HG03095 (cell line): ENCODE data around the gene DNM2.
"Not testable (repeated sequence)": the region's sequence is repeated elsewhere in the genome, so short reads cannot be mapped to it uniquely, and the experiment has no call there.

Experiments
- ATAC-seq: cut with Tn5 transposase; IDR thresholded peaks from one replicate; pipeline ENCODE4 v1.9.1; 2021; ENCODE audit warnings: moderate library complexity; ENCODE audit not compliant: unreplicated experiment

Gene DNM2

DNA sequence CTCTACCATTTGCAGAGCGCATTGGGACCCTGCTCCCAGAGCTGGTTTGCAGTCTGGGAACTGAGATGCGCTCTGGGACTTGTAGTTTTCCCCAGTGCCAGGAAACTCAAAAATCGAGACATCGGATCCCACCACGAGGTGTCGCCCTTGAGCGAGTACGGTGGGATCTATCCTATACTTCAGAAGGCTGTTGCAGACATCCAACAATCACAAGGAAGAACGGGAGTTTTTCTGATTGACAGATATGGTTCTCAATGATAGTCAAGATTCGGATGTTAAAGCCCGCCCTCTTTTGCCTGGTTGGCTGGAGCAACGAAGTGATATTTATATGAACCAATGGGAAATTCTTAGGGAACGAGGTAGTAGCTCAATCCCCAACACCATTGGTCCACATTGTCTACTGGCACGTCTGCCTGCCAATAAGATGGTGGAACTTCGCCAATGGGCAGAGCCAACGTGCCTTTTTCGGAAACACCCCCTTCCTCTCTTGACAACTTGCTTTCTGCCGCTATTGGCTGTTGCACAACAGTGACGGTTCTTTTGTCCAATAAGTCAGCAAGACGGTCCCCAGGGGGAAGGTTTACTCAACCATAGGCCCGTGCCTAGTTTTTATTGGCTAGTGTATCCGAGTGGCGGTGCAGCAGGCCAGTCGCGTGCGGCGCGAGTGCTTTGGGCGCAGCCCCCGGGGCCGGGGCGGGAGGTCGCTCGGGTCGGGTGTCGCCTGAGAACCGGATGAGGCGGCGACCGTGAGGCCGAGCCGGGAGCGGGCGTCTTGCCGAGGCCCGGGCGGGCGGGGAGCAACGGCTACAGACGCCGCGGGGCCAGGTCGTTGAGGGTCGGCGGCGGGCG is at the start of gene DNM2:
DNM2 (plus strand) TSS at position 724 of the 849 bp plus-strand sequence. CDS start 164 bp downstream, outside the sequence.
- ATAC-seq: peak; percentile 73

DNA sequence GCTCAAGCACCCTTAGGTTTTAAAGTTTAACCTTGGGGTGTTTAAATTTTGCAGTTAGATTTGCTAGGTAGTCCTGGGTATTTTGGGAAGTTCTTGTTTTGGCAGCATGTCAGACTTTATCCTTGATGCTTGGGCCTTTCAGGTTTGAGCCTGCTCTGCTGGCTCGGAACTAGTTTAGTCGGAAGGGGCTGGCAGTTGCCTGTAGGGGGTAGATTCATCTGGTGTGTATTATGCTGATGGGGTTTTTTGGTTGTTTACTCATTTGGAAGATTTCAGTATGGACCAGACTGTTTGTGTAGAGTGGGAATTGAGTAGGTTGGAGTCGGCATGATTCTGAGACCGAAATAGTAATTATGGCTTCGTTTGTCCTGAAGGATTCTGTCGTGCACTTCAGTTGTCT is 48.6 kb upstream of the DNM2 start:
- ATAC-seq: no peak

DNA sequence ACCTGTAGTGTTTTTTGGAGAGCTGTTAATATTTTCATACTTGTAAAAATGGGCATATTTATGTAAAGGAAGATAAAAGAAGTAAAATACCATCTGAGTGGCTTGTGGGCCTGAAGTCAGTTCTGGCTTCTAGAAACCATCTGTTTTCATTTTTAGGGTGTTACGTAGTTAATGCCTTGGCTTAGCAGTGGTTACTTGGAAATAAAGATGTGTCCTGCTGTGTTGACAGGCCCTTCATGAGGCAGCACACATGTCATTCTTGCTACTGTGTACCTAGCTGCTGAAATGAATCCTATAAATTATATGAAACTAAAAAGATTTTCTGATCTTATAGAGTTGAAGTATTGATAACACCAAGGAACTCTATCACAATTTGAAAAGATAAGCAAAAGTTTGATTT is 47.7 kb upstream of the DNM2 start:
- ATAC-seq: no peak

DNA sequence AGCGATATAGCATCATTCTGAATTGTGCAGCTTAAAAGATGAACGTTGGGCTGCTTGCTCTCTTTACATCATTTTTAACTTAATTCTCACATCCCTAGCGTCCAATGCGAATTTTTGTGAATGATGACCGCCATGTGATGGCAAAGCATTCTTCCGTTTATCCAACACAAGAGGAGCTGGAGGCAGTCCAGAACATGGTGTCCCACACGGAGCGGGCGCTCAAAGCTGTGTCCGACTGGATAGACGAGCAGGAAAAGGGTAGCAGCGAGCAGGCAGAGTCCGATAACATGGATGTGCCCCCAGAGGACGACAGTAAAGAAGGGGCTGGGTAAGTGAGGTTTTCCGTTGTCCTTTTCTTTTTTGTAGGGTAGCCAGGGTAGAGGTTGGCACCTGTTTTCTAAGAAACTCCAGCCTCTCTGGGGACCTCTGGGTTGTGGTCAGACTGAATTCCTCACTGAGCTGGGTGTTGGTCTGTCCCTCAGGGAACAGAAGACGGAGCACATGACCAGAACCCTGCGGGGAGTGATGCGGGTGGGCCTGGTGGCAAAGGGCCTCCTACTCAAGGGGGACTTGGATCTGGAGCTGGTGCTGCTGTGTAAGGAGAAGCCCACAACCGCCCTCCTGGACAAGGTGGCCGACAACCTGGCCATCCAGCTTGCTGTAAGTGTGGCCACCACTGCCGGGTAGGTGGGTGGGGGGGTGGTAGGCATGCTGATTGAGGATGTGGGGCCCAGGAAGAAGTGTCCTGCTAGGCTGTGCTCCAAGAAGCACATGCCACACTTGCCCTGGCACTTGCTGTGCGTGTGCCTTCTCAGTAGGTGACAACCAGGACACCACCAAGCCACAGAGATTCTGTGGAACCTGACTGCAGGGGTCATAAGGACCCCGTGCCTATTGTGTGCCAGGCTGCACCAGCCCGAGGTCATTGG is 46.7 kb upstream of the DNM2 start:
- ATAC-seq: no peak

DNA sequence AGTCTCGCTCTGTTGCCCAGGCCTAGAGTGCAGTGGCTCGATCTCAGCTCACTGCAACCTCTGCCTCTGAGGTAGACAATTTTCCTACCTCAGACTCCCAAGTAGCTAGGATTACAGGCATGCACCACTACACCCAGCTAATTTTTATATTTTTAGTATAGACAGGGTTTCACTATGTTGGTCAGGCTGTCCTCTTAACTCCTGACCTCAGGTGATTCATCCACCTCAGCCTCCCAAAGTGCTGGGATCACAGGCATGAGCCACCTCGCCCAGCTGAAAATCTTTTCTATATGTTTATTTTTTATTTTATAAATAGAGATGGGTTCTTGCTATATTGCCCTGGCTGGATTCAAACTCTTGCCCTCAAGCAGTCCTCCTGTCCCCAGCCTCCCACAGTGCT is 46.0 kb upstream of the DNM2 start:
- ATAC-seq: not testable (repeated sequence)

DNA sequence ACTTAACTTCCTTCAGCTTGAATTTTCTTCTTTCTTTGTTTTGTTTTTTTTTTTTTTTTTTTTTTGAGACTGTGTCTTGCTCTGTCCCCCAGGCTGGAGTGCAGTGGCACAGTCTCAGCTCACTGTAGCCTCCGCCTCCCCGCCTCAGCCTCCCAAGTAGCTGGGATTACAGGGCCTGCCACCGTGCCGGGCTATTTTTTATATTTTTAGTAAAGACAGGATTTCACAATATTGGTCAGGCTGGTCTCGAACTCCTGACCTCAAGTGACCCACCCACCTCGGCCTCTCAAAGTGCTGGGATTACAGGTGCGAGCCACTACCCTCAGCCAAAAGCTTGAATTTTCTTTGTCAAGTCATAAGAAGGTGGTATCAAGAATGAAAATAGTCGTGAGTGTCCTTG is 42.7 kb upstream of the DNM2 start:
- ATAC-seq: not testable (repeated sequence)

DNA sequence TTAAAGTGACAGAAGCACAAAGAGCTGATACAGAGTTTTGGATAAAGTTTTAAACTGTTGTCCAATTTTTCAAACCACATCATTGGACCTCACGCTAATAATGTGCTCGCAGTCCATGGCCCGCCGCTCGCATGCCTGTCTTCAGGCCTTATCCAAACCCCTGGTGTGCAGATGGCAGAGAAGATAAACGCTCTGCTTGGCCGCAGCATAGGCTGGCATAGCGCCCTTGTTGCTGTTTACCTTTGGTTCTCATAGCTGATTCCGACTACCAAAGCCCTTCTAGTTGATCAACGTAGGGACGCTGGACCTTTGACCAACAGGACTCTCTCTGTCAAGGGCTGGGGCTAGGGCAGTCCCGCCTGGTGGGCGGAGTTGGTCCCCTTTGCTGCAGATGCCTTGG is 40.1 kb upstream of the DNM2 start:
- no peak for ATAC-seq

DNA sequence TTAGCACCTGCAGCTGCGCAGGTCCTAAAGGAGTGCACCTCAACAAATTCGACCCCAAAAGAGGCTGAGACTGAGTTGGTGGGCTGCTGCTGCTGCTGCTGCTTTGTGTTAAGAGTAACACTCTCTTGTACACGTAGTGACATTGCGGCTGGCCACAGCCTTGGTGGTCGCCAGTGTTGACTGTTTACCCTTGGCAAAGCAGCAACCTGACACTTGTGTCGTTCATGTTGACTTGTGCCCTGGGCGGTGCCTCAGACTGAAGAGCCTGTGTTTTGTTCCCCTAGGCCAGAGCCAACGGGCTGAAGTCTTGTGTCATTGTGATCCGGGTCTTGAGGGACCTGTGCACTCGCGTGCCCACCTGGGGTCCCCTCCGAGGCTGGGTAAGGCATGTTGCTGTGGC is 39.1 kb upstream of the DNM2 start:
- ATAC-seq: no peak

DNA sequence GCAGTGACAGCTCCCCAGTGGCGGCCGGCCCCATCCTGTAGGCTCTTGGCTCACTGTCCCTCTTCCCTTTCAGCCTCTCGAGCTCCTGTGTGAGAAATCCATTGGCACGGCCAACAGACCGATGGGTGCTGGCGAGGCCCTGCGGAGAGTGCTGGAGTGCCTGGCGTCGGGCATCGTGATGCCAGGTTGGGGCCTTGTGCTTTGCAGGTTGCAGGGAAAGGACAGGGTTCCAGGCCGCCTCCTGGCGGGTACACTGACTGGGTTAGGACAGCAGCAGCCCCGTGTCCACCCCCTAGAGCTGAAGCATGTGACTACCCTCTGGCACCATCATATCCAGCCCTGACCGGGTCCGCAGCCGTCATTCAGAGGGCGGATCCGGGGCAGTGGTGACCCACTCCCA is 38.1 kb upstream of the DNM2 start:
- ATAC-seq: no peak

DNA sequence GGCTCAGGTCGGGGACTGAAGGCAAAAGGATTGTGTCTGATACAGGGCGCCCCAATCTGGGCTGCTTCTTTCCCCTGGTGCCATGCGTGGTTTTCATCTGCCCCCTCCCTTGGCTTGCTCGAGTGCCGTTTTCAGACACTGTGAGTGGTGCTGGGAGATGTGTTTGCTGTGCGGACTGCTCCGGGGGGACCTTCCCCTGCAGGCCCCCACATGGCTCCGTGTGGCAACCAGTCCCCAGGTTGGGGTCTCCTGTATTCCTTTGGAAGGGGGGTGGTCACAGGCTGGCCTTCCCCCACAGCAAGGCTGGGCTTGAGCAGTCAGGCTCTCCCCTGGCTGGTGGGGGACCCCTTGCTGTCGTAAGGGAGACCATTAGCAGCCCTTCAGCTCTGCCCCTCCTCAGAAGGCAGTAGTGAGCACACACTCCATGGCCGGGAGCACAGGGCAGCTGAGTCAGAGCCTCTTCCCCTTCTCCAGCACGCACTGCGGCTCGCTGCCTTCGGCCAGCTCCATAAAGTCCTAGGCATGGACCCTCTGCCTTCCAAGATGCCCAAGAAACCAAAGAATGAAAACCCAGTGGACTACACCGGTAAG is 37.2 kb upstream of the DNM2 start:
- ATAC-seq: no peak

DNA sequence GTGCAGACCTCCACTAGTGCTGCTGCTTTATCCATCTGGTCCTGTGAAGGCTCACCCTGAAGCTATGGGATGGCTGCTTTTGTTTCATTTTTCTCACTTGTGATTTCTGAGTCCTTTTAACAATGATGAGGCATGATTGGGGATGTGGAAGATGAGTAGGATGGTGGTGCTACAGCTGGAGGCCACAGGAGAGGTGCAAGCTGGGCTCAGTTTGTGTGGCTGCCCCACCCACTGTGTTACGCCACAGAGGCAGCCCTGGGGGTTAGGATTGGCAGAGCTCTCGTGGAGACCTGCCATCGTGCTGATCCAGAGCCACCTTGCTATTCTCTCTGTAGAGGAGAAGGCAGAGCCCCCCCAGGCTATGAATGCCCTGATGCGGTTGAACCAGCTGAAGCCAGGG is 36.2 kb upstream of the DNM2 start:
- ATAC-seq: no peak

DNA sequence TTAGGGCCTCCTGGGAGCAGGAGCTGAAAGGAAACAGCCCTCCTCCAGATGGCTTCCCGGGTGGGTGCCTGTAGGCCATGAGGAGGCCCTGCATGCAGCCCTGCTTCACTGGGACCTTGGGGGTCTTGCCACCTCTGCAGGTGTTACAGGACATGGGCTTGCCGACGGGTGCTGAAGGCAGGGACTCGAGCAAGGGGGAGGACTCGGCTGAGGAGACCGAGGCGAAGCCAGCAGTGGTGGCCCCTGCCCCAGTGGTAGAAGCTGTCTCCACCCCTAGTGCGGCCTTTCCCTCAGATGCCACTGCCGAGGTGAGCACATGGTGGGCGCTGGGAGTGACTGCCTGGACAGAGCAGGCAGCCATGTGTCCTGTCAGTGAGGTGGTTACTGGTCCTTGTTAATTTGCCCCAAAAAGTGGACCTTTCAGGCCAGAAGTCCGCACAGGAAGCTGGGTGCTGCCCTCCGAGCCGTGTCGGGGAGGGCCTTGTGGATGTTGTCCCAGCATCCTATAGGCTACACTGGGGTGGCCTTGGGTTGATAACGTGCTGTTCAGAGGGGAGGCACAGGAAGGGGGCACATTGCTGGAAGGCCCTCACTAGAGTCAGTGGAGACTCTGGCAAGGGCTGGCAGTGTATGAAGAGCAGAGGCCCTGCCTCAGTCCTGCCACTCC is 35.3 kb upstream of the DNM2 start:
- no peak for ATAC-seq

DNA sequence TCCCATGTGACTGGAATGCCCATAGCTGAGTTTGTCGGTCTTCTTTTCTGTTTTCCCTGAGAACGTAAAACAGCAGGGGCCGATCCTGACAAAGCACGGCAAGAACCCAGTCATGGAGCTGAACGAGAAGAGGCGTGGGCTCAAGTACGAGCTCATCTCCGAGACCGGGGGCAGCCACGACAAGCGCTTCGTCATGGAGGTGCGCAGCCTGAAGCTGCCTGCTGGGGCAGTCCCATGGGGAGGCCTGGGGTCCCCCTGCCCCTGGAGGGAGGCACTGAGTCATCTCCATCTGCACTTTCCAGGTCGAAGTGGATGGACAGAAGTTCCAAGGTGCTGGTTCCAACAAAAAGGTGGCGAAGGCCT is 34.8 kb upstream of the DNM2 start:
- no peak for ATAC-seq

DNA sequence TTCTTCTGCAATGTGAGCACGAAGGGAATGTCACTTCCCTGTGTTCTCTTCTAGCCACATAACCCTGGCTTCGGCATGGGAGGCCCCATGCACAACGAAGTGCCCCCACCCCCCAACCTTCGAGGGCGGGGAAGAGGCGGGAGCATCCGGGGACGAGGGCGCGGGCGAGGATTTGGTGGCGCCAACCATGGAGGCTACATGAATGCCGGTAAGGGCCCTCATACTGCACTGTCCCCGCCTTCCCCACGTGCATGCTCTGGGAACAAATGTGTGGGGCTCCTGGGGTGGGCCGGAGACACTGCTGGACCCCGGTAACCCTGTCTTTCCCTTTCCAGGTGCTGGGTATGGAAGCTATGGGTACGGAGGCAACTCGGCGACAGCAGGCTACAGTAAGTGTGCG is 34.3 kb upstream of the DNM2 start:
- ATAC-seq: no peak

DNA sequence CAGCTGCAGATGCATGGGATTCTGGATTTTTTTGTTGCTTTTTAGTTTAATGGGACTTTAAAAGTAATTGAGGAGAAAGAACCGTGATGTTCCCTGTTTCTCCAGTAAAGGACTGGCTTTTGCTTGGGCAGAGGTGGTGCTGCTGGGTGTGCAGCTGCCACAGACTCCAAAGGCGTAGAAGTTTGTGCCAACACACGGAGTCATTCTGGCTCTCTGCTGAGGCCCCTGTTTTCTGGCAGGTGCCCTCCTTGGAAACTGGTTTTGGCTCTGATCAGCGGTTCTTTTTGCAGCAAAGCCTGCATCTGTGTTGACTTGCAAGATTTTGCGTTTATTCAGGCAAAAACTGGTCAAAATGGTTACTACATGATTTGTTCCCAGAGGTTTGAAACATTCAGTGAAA is 32.7 kb upstream of the DNM2 start:
- no peak for ATAC-seq

DNA sequence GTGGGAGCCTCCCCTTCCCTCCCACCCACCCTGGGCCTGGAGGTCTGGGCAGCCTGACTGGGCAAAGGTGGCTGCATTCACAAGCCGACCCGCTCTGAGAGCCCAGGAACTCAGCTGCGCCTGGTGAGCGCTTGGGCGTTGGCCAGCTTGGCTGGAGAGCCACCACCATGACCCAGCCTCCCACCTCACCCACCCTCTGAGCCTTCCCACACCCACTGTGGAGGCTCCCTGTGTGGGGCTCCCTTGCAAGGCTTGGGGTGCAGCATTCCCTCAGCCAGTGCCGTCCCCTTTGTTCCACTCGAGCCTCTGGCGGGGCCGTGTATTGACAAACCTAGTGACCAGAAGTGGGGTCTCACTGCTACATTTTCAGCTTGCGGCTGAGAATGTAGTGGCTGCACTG is 31.7 kb upstream of the DNM2 start:
- no peak for ATAC-seq

DNA sequence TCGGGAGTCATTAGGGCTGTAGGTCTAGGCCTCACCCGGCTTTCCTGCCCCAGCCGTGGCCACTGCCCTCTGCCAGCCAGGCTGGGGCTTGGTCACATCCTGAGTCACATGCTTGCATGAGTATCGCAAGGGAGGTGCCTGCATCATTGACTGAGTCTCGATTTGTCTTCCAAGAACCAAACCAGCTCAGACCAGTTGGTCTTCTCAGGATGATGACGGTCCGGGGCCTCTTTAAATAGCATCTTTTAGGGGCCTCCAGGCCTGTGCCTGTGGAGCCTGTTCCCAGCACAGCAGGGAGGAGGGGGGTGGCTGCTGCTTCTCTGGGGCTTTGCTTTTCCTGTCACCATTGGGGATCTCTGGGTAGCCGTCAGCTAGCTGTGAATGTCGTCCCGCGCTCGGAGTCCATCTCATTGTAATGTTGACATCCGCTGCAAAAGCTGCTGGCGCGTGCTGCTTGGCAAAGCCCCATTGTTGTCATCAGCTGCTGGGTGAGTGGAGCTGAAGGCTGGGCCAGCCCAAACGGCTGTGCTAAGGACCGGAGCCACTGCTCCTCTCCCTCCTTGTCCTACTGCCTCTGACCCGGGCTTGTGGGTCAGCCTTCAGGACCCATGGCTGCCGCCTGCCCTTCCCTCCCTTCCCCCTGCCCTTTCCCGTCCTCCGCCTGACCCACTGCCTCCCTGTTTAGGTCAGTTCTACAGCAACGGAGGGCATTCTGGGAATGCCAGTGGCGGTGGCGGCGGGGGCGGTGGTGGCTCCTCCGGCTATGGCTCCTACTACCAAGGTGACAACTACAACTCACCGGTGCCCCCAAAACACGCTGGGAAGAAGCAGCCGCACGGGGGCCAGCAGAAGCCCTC is 31.0 kb upstream of the DNM2 start:
- ATAC-seq: no peak

DNA sequence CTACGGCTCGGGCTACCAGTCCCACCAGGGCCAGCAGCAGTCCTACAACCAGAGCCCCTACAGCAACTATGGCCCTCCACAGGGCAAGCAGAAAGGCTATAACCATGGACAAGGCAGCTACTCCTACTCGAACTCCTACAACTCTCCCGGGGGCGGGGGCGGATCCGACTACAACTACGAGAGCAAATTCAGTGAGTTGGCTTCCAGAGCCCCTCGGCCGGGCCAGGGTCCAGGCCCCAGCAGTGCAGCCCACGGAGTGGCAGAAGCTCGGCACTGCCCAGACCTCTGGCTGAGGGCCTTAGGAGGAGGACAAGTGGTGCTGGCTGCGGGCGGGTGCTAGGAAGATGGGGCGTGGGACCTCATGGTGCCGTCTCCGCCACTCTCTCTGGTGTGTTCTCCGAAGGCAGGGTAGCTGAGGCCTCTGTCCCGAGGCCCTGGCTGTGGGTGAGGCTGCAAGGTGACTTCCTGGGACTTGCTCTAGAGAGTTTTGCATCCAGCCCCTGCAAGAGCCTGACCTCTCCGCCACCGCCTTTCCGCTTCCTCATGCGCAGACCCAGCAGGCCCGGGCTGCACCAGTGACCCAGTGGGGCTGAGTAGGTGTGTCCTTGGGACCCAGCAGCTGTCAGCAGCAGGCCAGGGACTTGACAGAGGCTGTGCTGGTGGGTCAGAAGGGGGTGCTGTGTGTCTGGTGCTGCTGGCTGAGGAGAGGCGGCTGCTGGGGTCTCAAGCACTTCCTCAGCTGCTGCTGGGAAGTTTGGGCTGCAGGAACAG is 30.2 kb upstream of the DNM2 start:
- no peak for ATAC-seq

DNA sequence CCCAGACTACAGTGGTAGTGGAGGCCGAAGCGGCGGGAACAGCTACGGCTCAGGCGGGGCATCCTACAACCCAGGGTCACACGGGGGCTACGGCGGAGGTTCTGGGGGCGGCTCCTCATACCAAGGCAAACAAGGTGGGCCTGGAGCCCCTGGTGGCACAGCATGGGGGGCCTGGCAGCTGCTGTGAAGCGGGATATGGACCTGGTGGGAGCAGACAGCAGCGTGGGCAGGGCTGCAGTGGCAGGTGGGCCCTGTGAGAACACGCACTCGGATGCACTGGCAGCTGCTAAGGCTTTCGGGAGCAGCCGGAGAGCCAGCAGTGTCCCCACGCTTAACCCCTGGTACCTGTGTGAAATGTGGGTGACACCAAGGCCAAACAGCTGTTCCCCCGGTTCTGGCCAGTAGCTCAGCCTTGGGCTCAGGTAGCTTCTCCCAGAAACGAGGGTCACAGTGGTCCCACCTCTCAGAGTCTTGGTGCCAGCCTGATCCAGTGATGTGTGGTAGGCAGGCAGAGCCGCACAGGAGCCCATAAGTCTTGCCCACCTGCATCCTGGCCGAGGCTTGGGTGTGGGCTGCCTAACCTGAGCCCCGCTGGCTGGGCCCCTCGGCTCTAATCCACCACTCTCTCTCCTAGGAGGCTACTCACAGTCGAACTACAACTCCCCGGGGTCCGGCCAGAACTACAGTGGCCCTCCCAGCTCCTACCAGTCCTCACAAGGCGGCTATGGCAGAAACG is 29.2 kb upstream of the DNM2 start:
- no peak for ATAC-seq
